ENCODE results near the gene CAMK1D.

- TF ChIP-seq, protein P1, sequence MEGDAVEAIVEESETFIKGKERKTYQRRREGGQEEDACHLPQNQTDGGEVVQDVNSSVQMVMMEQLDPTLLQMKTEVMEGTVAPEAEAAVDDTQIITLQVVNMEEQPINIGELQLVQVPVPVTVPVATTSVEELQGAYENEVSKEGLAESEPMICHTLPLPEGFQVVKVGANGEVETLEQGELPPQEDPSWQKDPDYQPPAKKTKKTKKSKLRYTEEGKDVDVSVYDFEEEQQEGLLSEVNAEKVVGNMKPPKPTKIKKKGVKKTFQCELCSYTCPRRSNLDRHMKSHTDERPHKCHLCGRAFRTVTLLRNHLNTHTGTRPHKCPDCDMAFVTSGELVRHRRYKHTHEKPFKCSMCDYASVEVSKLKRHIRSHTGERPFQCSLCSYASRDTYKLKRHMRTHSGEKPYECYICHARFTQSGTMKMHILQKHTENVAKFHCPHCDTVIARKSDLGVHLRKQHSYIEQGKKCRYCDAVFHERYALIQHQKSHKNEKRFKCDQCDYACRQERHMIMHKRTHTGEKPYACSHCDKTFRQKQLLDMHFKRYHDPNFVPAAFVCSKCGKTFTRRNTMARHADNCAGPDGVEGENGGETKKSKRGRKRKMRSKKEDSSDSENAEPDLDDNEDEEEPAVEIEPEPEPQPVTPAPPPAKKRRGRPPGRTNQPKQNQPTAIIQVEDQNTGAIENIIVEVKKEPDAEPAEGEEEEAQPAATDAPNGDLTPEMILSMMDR (IDR thresholded peaks at IDR 0.05; ENCODE audit: borderline replicate concordance, extremely low read depth, low read length, poor library complexity, severe bottlenecking): no peak
- no peak for TF ChIP-seq EZH2 (IDR thresholded peaks at IDR 0.05; ENCODE audit: borderline replicate concordance, low read depth, low read length, severe bottlenecking)
Measured at GRCh38 chr10:12502526-12503274, 153.4 kb downstream of the CAMK1D start.

All from DND-41 (cell line).